ENCODE measurements around the gene SNCB. TPM values are rescaled to one million over a fixed set of nuclear protein-coding genes. Genes with fewer than 3 reads are reported as not detected.

Gene SNCB
- total RNA-seq, 2 donors from 2014 or later: 0.22 to 1.8 TPM

- H3K9me3 ChIP-seq (ENCODE audit: control insufficient read depth, low read length): no peaks in the 10 kb centered on the region
- peaks cover 76% of the 10 kb centered on the region for H3K27me3 ChIP-seq (ENCODE audit: control insufficient read depth, insufficient read depth, low read length, poor library complexity, severe bottlenecking)
- Mint-ChIP-seq H3K4me1 (peaks cover 4% of the 10 kb centered on the region), H3K9me3 (no peaks in the 10 kb centered on the region), H3K27me3 (ENCODE audit: insufficient read depth) (peaks cover 86% of the 10 kb centered on the region), H3K4me3 (no peak overlapping the region), H3K27ac (no peak overlapping the region), H3K36me3 (ENCODE audit: low read depth) (no peaks in the 10 kb centered on the region)
- no peaks in the 10 kb centered on the region for H3K36me3 ChIP-seq (ENCODE audit: control insufficient read depth, insufficient read depth, low read length)
- no peak overlapping the region for H3K9ac ChIP-seq (ENCODE audit: extremely low read depth, low read length, poor library complexity, severe bottlenecking)
- 9 to 13% methylated on average over 21 to 31 of the region's 31 CpGs for WGBS, 2 experiments (ENCODE audit: insufficient coverage in 1 of 2, insufficient read length in 1 of 2)
- TF ChIP-seq CTCF (conservative IDR thresholded peaks at IDR 0.05): peak; percentile 60
- DNase-seq: peak; percentile 98
- H3K4me3 ChIP-seq (ENCODE audit: low read length): no peak overlapping the region
- no peaks in the 10 kb centered on the region for H3K4me1 ChIP-seq (ENCODE audit: control insufficient read depth, insufficient read depth, low read length)
- H3K27ac ChIP-seq (ENCODE audit: low read depth, low read length): no peak overlapping the region
These were observed 11.1 kb downstream of the SNCB start for GRCh38 chr5:176619203-176619568.

- Mint-ChIP-seq H3K36me3 (ENCODE audit: low read depth) (no peaks in the 10 kb centered on the region), H3K4me1 (peaks cover 4% of the 10 kb centered on the region), H3K27ac (no peak overlapping the region), H3K4me3 (no peak overlapping the region), H3K27me3 (ENCODE audit: insufficient read depth) (peaks cover 84% of the 10 kb centered on the region), H3K9me3 (no peaks in the 10 kb centered on the region)
- Histone ChIP-seq H3K9ac (ENCODE audit: extremely low read depth, low read length, poor library complexity, severe bottlenecking) (no peak overlapping the region), H3K9me3 (ENCODE audit: control insufficient read depth, low read length) (no peaks in the 10 kb centered on the region), H3K4me1 (ENCODE audit: control insufficient read depth, insufficient read depth, low read length) (no peaks in the 10 kb centered on the region), H3K4me3 (ENCODE audit: low read length) (no peak overlapping the region), H3K27me3 (ENCODE audit: control insufficient read depth, insufficient read depth, low read length, poor library complexity, severe bottlenecking) (peaks cover 72% of the 10 kb centered on the region), H3K27ac (ENCODE audit: low read depth, low read length) (no peak overlapping the region), H3K36me3 (ENCODE audit: control insufficient read depth, insufficient read depth, low read length) (no peaks in the 10 kb centered on the region)
- WGBS, 2 experiments (ENCODE audit: insufficient coverage in 1 of 2, insufficient read length in 1 of 2): 65 to 67% methylated on average over 14 to 19 of the region's 19 CpGs
- no peak for TF ChIP-seq CTCF (conservative IDR thresholded peaks at IDR 0.05)
- DNase-seq: no peak
These were observed 11.6 kb downstream of the SNCB start for GRCh38 chr5:176618783-176619182.

- no peak overlapping the region for H3K27ac Mint-ChIP-seq
- no peak for DNase-seq
- H3K27me3 ChIP-seq (ENCODE audit: control insufficient read depth, insufficient read depth, low read length, poor library complexity, severe bottlenecking): peaks cover 62% of the 10 kb centered on the region
These were observed 13.8 kb downstream of the SNCB start for GRCh38 chr5:176616511-176616910.

More at GRCh38 chr5:176616511-176616910, 13.8 kb downstream of the SNCB start:
- no peaks in the 10 kb centered on the region for H3K4me1 ChIP-seq (ENCODE audit: control insufficient read depth, insufficient read depth, low read length)
- TF ChIP-seq CTCF (conservative IDR thresholded peaks at IDR 0.05): no peak
- no peak overlapping the region for H3K4me3 Mint-ChIP-seq
- no peaks in the 10 kb centered on the region for H3K9me3 Mint-ChIP-seq
- H3K36me3 Mint-ChIP-seq (ENCODE audit: low read depth): no peaks in the 10 kb centered on the region
- 79 to 82% methylated on average over 6 of the region's 7 CpGs for WGBS, 2 experiments (ENCODE audit: insufficient coverage in 1 of 2, insufficient read length in 1 of 2)
- no peak overlapping the region for H3K27ac ChIP-seq (ENCODE audit: low read depth, low read length)
- no peaks in the 10 kb centered on the region for H3K36me3 ChIP-seq (ENCODE audit: control insufficient read depth, insufficient read depth, low read length)
- H3K9ac ChIP-seq (ENCODE audit: extremely low read depth, low read length, poor library complexity, severe bottlenecking): no peak overlapping the region
- no peaks in the 10 kb centered on the region for H3K9me3 ChIP-seq (ENCODE audit: control insufficient read depth, low read length)
- H3K4me1 Mint-ChIP-seq: peaks cover 4% of the 10 kb centered on the region
- no peak overlapping the region for H3K4me3 ChIP-seq (ENCODE audit: low read length)
- peaks cover 84% of the 10 kb centered on the region for H3K27me3 Mint-ChIP-seq (ENCODE audit: insufficient read depth)
